Psoas muscle (tissue), 8 donors: Measurements from ENCODE around the gene BATF3. TPM values are rescaled to one million over a fixed set of nuclear protein-coding genes. Genes with fewer than 3 reads are reported as not detected.

Source experiments
- ATAC-seq, 4 donors: fragments of 200-7000 bp; cut with Tn5 transposase; one replicate each; pipeline ENCODE4 v1.9.1; 2020; ENCODE audit warnings: moderate library complexity in 3 of 4, mild to moderate bottlenecking in 2 of 4
- DNase-seq, 2 donors: peaks; one replicate each; pipeline ENCODE4 v3.0.0-alpha.2; 2020
- H3K27ac ChIP-seq: fragments of 200-600 bp; one replicate; pipeline ENCODE4 v1.8.0; 2022
- H3K27me3 ChIP-seq, 3 donors: fragments of 200-600 bp in 1 of 3; one replicate each; pipeline versions ENCODE4 v1.6.1 to v1.8.0; 2013 to 2022; ENCODE audit warnings: low read length in 2 of 3, mild to moderate bottlenecking in 2 of 3, moderate library complexity in 1 of 3; ENCODE audit not compliant: insufficient read depth in 3 of 3
- H3K36me3 ChIP-seq, 2 donors: fragments of 200-600 bp in 1 of 2; one replicate each; pipeline versions ENCODE4 v1.6.1 to v1.8.0; 2013 to 2022; ENCODE audit warnings: low read depth in 1 of 2, mild to moderate bottlenecking in 1 of 2, moderate library complexity in 1 of 2; ENCODE audit not compliant: insufficient read depth in 1 of 2
- H3K4me1 ChIP-seq: fragments of 200-600 bp; one replicate; pipeline ENCODE4 v1.8.0; 2022
- H3K4me3 ChIP-seq: fragments of 200-600 bp; one replicate; pipeline ENCODE4 v1.8.0; 2022; ENCODE audit warnings: mild to moderate bottlenecking
- H3K9me3 ChIP-seq: fragments of 200-600 bp; one replicate; pipeline ENCODE4 v1.8.0; 2022
- WGBS, 3 donors: extraction: QIAGEN DNeasy Blood & Tissue Kit; methylation state at CpG; one replicate each; pipeline versions ENCODE4 v1.1.6 to v1.1.7; 2013; 5-methylcytosine and 5-hydroxymethylcytosine counted together
- intact Hi-C, 2 donors: fragments of 100-400 bp; cut with DNase I; formaldehyde crosslinking; loops; one replicate each; pipeline versions ENCODE4 v1.11.0 to v1.14.2; 2022
- polyA plus RNA-seq, 3 donors: library from polyadenylated mRNA; stranded (reverse); fragments of 200-250 nt; gene quantifications; one replicate each; pipeline ENCODE4 v1.2.3, GENCODE V29; 2013
- total RNA-seq, 4 donors: library from RNA; stranded (reverse); fragmentation: NEBNext Ultra II Directional in 2 of 4; extraction: Animal tissue kit (Norgen Biotek cat#: 25700) in 2 of 4; gene quantifications; one replicate each; pipeline versions ENCODE4 v1.2.1 to v1.2.4, GENCODE V29; 2021 to 2023
- TF ChIP-seq, protein P1 (sequence below): fragments of 200-600 bp; IDR thresholded peaks from one replicate; pipeline ENCODE4 v1.8.0; 2022; ENCODE audit warnings: antibody characterized with exemption
- donor health status: healthy with polysubstance abuse.
- donor health status: DM: no; HTN: no; CAD: no; lungs with moderate emphysema.
- donor health status: Bipolar disorder and iron deficiency.
- donor health status: healthy.
- donor health status: DM: yes; HTN: yes; CAD: no.
- donor health status: DM: no; HTN: no; CAD: no.
- donor health status: DM: no; HTN: no; CAD: no.
- donor health status: DM: yes; HTN: yes; CAD: no.

BATF3 gene
- total and polyA plus RNA-seq, 7 donors: 0.03 to 2.9 (median 0.84) TPM

- H3K4me3 ChIP-seq: no peak overlapping the region
- no peaks in the 10 kb centered on the region for H3K36me3 ChIP-seq
- ATAC-seq (no peak), DNase-seq (no peak)
- no peaks in the 10 kb centered on the region for H3K9me3 ChIP-seq
- no peaks in the 10 kb centered on the region for H3K4me1 ChIP-seq
- TF ChIP-seq, protein P1, sequence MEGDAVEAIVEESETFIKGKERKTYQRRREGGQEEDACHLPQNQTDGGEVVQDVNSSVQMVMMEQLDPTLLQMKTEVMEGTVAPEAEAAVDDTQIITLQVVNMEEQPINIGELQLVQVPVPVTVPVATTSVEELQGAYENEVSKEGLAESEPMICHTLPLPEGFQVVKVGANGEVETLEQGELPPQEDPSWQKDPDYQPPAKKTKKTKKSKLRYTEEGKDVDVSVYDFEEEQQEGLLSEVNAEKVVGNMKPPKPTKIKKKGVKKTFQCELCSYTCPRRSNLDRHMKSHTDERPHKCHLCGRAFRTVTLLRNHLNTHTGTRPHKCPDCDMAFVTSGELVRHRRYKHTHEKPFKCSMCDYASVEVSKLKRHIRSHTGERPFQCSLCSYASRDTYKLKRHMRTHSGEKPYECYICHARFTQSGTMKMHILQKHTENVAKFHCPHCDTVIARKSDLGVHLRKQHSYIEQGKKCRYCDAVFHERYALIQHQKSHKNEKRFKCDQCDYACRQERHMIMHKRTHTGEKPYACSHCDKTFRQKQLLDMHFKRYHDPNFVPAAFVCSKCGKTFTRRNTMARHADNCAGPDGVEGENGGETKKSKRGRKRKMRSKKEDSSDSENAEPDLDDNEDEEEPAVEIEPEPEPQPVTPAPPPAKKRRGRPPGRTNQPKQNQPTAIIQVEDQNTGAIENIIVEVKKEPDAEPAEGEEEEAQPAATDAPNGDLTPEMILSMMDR: no peak
- intact Hi-C loops: no loop called here
- 90 to 94% (median 92%) methylated on average over 11 of the region's 11 CpGs for WGBS, 3 donors
- peaks cover 0 to 7% (median 1%) of the 10 kb centered on the region in 3 donors for H3K27me3 ChIP-seq
- no peak overlapping the region for H3K27ac ChIP-seq
These were observed 13.0 kb downstream of the BATF3 start for GRCh38 chr1:212686591-212686990.

- 72 to 73% (median 72%) methylated on average over 3 of the region's 3 CpGs for WGBS, 3 donors
- Histone ChIP-seq H3K36me3 (no peaks in the 10 kb centered on the region), H3K4me1 (no peaks in the 10 kb centered on the region), H3K27me3 (peaks cover 0 to 7% (median 1%) of the 10 kb centered on the region in 3 donors), H3K9me3 (no peaks in the 10 kb centered on the region), H3K27ac (no peak overlapping the region), H3K4me3 (no peak overlapping the region)
- DNase-seq (no peak), ATAC-seq (no peak)
- TF ChIP-seq, protein P1: no peak
- intact Hi-C loops: no loop called here
These were observed 13.6 kb downstream of the BATF3 start for GRCh38 chr1:212686069-212686468.

GRCh38 chr1:212685429-212685828 lies 14.2 kb downstream of the BATF3 start:
- Histone ChIP-seq H3K27ac (no peak overlapping the region), H3K9me3 (no peaks in the 10 kb centered on the region), H3K4me1 (no peaks in the 10 kb centered on the region), H3K4me3 (no peak overlapping the region), H3K36me3 (no peaks in the 10 kb centered on the region), H3K27me3 (peaks cover 0 to 7% (median 1%) of the 10 kb centered on the region in 3 donors)
- intact Hi-C loops: no loop called here
- 61 to 72% (median 65%) methylated on average over 2 of the region's 2 CpGs for WGBS, 3 donors
- TF ChIP-seq, protein P1: no peak
- ATAC-seq (no peak), DNase-seq (no peak)

- Histone ChIP-seq H3K9me3 (no peaks in the 10 kb centered on the region), H3K27me3 (peaks cover 0 to 1% (median under 1%) of the 10 kb centered on the region in 3 donors), H3K4me3 (no peak overlapping the region), H3K4me1 (no peaks in the 10 kb centered on the region), H3K27ac (no peak overlapping the region), H3K36me3 (no peaks in the 10 kb centered on the region)
- WGBS, 3 donors: 89 to 93% (median 90%) methylated on average over 11 of the region's 11 CpGs
- no peak for DNase-seq
- no peak for ATAC-seq
- TF ChIP-seq, protein P1: no peak
- intact Hi-C loops: no loop called here
These were observed 15.0 kb downstream of the BATF3 start for GRCh38 chr1:212684521-212685090.

- H3K27ac ChIP-seq: no peak overlapping the region
- no peak overlapping the region for H3K4me3 ChIP-seq
- intact Hi-C loops: no loop called here
- no peaks in the 10 kb centered on the region for H3K36me3 ChIP-seq
- ATAC-seq (no peak), DNase-seq (no peak)
- 84 to 91% (median 88%) methylated on average over 6 of the region's 6 CpGs for WGBS, 3 donors
- TF ChIP-seq, protein P1: no peak
- peaks cover 0 to 1% (median 0%) of the 10 kb centered on the region in 3 donors for H3K27me3 ChIP-seq
- no peaks in the 10 kb centered on the region for H3K4me1 ChIP-seq
- H3K9me3 ChIP-seq: no peaks in the 10 kb centered on the region
These were observed 15.6 kb downstream of the BATF3 start for GRCh38 chr1:212684076-212684475.
